GM18526 (cell line): ENCODE results near the gene TMC7.

Experiments
- POLR2A ChIP-seq: IDR thresholded peaks from 3 replicates; pipeline ENCODE4 v1.6.1; 2011; ENCODE audit not compliant: insufficient read length; ENCODE audit errors: extremely low read depth

Gene TMC7

DNA sequence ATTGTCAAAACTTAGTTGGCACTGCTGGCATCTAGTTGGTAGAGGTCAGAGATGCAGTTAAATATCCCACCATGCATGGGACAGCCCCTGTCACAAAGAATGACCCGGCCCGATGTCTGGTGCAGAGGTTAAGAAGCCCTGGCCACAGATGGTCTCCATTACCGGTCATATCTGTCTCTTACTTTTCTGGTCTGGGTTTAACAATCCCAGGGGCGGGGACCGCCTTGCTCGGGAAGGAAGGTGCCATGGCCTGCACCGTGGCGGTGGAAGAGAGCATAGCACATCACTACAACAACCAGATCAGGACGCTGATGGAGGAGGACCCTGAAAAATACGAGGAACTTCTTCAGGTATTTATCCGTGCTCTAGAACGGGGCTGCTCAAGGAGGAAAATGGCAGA lies 91.8 kb downstream of the TMC7 start:
- no peak for TF ChIP-seq POLR2A

DNA sequence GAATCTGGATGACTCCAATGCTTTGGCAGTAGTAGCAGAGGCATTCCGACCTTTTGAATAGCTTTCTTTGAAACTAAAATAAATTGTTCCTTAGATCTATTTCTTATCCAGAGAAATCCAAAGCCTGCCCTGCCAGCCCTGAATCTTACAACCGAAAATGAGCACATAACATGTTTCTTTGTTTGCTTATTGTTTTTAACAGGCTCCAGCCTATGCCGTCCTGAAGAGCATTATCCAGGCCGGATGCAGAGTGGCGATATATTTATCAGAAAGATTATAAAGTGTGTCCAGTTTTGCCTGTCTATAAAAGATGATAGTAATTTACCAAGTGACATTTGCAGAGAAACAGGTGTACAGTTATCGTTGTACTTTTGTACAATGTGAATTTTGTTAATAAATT lies 94.1 kb downstream of the TMC7 start:
- TF ChIP-seq POLR2A = no peak

DNA sequence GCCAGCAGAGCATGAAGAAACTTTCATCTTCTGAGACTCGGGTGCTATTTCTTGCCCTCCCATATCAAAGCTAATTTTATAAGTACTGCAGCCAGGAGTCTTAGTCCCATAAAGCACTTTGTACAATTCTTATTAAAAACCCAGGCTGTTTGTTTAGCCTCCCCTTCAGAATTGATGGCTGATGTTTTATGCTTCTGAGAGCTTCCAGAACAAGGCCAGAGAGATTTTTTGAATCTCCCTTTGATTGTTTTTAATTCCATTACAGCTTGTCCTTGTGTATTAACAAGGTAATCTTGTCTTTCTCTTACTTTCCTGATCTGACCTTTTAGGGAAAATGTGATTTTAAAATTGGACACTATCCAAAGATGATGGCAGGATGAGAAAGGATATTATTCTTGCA lies 99.9 kb downstream of the TMC7 start:
- no peak for TF ChIP-seq POLR2A

- TF ChIP-seq POLR2A = no peak
Observed at GRCh38 chr16:19084139-19084538, 100.4 kb downstream of the TMC7 start.

DNA sequence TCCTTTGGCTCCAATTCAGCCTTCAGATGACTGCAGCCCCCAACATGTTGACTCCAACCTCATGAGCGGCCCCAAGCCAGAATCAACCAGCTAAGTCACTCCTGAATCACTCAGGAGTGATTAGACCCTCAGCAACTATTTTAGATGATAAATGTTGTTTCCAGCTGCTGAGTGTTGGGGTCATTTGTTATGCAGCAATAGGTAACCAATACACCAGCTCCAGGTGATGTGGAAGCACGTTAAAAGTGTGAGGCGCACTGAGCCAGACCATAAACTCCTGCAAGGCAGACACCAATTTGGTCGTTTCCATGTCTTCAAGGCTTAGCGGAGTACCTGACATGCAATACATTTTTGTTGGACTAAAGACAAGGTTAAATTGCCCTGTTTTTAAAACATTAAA lies 101.1 kb downstream of the TMC7 start:
- no peak for TF ChIP-seq POLR2A

GRCh38 chr16:19085679-19086200 lies 102.0 kb downstream of the TMC7 start:
- TF ChIP-seq POLR2A = no peak

DNA sequence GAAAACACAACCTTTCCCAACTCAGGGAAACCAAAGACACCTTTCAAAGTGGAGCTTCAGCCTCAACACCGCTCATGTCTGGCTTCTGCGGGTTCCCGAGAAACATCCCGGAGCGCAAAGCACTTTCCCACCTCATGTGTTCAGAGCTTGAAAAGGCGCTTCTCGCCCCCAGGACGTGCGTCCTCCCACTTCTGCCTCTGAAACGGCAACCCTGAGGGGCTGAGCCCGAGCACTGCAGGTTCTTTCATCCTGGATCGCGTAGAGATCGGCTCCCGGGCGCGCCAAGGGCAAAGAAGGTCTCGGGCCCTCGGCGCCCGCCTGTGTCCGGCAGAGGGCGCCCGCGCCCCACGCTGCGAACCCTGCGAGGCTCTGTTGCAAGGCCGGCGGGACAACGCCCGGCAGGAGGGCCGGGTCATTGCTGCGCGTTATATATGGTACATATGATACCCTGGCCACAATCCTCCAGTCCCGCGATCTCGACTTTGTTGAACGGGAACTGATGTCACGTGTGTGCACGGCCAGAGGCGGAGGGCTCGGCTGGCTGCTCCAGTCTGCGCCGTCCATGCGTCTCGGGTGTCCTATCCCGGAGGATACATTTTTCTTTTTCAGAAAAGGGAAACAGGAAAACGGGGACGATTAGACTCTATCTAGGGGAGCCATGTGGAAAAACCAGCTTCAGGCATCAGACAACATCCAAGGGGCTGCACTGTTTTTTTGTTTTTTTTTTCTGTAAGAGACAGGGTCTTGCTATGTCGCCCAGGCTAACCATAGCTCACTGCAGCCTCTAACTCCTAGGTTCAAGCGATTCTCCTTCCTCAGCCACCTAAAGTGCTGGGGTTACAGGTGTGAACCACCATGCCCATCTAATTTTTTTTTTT lies 102.8 kb downstream of the TMC7 start:
- TF ChIP-seq POLR2A = no peak

GRCh38 chr16:19088341-19088916 lies 104.7 kb downstream of the TMC7 start:
- no peak for TF ChIP-seq POLR2A

DNA sequence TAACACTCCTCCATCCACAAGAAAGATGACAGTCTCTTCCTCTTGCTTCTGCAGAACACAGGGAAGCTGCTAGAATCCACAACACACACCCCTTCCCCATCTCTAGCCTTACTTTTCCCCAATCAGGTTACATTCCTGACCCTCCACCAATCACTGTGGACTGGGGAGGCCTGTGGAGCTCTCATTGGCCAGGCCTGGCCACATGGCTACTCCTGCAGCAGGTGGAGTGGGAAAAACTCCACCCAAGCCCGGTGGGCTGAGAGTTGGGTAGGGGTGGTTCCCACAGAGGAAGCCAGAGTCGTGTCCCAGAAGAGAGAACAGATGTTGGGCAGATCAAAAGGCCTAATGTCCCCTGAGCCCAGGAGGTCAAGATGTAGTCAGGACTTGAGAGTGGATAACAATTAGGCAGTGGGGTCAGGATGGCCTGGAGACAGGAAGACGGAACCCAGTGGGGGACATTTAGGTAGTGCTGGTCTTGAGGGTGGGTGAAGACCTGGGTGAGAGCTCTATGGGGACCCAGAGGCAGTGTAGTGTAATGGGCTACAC lies 105.7 kb downstream of the TMC7 start:
- TF ChIP-seq POLR2A = no peak

GRCh38 chr16:19090916-19091315 lies 107.2 kb downstream of the TMC7 start:
- TF ChIP-seq POLR2A = no peak

- no peak for TF ChIP-seq POLR2A
Observed at GRCh38 chr16:19092653-19093410, 109.1 kb downstream of the TMC7 start.

GRCh38 chr16:19093631-19094541 lies 110.2 kb downstream of the TMC7 start:
- TF ChIP-seq POLR2A = no peak

GRCh38 chr16:19094542-19095365 lies 111.0 kb downstream of the TMC7 start:
- no peak for TF ChIP-seq POLR2A

GRCh38 chr16:19095654-19096053 lies 111.9 kb downstream of the TMC7 start:
- no peak for TF ChIP-seq POLR2A
